NCI-H748 (cell line): Measurements from ENCODE around the gene EGFL7.

Experiments
- DNase-seq: peaks from one replicate; lab custom pipeline; 2025; ENCODE audit not compliant: unreplicated experiment; lab: John Stamatoyannopoulos, UW

EGFL7 gene

DNA sequence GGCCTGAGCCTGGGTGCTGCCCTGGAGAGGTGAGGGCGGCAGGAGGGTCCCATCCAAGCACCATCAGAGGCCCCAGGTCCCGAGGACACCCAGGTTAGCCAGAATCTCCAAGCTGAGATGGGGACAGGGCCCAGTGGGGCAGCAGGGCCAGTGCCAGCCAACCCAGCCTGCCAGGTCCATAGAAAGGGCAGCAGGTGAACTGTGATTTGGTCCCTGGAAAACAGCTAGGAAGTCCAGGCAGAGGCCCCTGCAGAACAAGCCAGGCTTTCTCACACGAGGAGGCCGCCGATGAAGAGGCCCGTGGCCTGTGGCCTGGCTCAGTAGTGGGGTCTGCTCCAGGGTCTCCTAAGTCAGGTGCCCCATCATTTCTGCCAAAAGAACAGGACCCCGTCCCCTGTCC lies 22.5 kb downstream of the EGFL7 start:
- no peak for DNase-seq

DNA sequence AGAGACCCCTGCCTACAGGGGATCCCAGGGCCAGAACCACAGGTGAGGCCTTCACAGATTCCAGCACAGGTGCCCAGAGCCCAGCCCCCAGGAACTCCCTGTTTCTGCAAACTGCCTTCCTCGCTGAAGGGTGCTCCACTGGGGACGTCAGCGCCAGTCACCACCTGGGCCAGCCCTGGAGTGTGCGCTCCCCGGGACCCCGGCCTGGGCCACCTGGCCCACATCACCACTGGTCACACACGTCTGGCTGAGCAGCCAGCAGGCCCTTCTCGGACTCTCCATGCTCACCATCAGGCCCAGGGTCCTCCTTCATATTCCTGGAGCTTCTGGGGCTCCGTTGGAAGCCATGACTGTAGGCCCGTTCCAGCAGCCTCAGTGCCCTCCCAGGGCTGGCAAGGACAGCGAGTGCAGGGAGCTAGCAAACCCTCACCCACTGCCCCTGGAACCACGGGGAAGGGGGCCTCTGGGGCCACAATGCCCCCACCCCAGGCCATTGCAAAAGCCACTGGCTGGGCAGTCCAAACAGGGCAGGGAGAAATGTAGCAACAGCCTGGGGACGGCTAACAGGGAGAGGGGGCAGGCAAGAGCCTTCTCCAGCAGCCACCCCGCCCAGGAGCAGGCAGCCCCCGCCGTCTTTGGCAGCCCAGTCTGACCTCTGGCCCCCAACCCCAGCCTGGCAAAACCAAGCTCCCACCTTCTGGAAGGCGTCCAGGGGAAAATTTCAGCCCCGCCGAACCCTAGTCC lies 23.2 kb downstream of the EGFL7 start:
- no peak for DNase-seq

DNA sequence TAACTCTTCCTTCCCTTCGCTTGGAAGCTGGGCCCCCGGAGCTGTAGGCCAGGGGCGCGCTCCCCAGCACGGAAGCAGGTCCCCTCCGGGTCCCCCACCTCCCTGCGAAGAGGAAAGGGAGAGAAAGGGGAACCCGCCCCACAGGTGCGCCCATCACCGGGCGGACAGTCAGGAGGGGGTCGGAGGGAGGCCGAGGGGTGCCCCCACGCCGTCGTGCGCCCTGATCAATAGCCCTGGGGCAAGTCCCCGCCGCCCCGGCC lies 23.7 kb downstream of the EGFL7 start:
- no peak for DNase-seq

DNA sequence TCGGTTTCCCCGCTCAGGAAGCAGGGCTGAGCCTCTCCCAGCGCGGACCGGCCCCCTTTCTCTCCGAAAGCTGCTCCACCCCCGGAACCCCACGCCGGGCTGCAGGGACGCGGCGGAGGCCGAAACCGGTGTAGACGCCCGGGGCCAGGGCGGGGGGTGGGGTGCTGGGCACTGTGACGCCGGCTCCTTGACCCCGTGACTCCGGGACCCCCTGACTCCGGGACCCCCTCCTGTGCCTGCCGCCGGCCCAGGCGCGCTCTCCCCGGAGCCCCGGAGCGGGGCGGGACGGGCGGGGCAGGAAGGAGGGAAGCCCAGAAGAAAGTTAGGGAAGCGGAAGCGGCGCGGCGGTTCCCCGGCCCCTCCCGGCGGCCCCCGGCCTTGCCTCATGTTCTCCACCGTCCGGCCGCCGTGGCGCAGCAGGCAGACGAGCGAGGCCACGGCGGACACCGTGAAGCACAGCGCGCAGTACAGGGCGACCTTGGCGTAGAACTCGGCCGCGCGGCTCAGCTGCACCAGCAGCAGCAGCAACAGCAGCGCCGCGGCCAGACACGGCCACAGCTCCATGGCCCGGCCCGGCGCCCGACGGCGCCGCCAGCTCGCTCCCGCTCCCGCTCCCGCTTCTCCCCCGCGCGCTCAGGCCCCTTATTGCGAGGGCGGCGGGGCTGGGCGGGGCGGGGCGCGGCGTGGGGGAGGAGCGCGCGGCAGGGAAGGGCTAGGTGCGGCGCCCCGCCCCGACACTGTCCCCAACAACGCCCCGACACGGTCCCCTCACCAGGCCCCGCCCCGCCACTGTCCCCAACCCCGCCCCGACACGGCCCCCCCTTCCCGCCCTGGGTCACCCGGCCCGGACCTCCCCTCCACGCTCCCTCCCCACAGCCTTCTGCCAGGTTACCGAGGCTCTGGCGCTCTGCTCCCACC lies 24.3 kb downstream of the EGFL7 start, which contains the start of gene AGPAT2:
TSS of gene AGPAT2 (minus strand) at position 664 of the 918 bp plus-strand sequence. CDS start at position 564, 100 bp downstream.
- peak; percentile 75 for DNase-seq

DNA sequence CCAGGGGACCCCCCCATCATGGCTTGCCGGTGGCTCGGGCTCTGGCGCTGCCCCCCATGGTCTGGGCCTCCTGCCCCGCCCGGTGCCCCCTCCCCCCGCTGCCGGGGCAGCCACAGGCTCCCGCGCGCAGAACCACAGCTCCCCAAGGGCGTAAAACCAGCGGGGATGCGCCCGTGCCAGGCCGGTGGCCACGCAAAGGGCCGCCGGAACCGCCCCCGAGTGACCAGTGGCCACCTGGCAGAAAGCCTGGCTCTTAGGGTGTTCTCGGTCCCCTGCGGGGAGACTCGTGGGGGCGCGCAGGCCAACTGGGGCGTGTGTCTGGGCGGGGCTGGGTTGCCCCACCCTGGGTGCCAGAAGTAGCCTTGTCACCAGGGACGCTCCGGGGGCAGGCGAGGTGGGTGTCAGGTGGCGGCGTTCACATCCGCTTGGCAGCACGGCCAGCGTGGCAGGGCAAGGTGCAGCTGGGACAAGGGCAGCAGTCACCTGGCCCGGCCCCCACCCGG lies 25.1 kb downstream of the EGFL7 start:
- DNase-seq: peak; percentile 58

DNA sequence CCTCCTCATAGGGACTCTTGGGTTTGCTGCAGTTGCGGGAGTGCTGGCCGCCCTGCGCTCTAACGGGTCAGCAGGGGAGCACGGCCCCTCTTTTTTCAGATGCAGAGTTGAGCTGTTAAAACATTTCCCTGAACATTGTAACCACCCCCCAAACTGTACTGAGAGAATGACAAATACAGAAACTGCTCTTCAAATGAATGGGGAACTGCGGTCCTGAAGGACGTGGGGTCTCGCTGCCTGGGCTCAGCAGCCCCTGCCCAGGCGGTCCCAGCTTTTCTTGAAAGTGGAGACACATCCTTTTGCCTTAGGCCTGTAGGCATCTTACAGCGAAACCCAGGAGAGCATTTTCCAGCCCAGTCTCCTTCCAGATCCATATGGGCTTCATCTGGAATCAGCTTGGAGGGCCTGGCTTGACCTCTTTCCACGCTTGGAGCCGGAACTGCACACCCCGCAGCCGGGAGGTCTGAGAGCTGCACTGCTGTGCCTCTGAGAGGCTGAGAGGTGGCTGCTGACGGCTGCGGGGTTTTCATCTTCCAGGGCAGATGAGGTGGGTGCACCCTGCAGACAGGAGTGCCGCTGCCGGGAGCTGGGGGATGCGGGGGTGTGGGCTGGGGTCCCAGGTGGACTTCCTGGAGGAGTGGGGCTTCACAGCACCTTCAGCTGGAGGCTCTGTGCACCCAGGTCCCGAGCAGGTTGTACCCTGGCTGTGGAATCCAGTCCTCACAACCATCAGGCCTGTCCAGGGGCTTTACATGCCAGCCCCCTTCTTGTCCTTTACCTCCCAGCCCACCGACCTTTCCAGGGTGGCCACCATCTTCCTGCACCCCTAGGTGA lies 25.8 kb downstream of the EGFL7 start:
- no peak for DNase-seq

DNA sequence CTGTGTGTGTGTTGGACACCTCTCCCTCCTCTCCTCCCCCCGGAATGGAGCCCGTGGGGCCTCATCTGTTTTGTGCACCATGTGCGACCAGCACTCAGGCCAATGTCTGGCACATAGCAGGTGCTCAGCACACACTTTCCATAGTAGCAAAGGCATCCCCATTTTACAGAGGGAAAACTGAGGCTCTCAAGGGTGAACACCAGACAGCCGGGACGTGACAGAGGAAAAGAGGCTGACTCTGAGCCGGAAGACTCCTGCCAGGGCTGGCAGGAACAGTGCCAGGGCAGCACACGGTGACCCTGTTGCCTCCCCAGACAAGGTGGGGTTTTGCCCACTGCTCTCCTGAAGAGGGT lies 26.4 kb downstream of the EGFL7 start:
- no peak for DNase-seq

DNA sequence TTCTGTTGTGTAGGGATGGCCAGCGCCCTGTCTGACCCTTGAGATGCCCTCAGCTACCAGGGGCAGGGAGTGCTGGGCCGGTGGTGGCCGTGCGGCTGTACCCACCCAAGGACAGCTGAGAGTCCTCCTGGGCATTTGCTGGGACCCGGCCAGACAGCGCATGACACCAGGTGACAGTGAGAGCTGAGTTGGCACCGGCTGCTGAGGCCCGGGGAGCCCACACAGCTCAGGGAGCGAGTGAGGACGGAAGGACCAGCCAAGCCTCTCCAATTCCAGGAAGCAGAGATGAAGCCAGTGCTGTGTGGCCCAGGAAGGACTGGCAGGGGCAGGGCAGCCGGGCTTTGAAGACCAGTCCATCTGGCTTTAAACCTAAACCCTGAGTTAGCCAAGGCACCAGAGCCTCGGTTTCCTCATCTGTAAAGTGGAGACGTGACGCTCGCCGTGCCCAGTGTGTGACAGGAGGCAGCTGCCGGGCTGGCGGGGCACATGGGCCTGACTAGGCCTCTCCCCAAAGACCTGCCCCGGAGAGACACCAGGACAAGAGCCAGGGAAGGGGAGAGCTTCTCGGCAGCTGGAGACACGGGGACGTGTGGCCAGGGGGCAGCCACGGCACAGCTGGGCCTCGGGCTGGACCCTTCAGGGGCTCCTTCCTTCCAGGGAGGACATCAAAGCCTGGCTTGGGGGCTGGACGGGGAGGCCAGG lies 27.5 kb downstream of the EGFL7 start:
- no peak for DNase-seq

DNA sequence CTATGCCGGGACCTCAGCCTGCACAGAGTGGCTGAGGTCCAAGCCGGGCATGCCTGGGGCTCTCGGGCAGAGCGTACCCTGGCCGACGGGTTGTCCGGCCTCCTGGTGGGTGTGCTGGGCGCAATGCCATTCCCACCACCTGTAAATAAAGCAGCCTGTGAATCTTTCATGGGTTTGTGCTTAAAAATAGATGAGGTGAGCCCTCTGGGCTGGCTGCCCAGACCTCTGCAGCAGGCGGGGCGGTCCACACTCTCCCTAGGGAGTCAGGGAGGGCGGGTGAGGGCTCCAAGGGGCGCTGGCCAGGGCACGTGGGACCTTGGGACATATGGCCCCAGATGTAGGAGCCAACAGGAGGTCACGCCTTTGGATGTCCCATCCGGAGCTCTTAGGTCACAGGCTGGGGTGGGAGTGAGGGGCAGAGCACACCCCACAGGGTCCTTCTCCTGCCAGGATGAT lies 28.1 kb downstream of the EGFL7 start:
- DNase-seq: no peak

DNA sequence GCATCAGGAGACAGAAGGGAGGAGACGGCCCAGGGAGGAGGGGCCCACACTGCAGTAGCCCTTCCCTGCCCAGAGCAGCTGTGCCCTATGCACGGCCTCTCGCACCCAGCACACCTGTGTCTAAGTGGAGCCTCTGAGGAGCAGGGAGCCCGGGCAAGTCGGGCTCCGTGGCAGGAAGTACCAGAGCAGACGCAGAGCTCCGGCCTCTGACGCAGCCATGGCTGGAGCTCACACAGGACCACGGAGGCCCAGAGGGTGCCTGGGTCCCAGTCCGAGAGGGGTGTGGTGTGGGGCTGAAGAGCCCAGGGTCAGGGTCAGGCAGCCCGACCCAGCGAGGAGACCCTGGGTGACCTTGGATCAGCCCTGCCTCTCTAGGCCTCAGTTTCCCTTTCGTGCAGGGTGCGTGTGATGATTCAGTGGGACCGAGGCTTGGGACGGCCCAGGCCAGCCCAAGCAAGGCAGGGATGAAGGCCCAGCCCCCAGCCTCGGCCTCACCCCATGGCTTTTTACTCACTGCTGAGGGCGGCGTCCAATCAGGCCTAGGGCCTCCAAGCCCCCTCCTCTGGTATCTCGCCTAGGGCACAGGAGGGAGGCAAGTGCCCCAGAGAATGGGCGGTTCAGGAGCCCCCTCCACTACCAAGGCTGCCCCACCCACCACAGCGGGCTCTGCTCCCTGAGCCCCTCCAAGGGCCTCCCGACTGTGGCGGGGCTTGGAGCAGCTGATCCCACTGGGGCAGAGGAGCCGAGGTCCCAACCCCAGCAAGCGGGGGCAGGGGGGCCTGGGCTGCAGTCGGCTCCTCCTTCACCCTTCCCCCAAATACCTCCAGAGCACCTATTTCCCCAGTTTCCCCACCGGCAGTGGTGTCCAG lies 28.8 kb downstream of the EGFL7 start:
- no peak for DNase-seq

DNA sequence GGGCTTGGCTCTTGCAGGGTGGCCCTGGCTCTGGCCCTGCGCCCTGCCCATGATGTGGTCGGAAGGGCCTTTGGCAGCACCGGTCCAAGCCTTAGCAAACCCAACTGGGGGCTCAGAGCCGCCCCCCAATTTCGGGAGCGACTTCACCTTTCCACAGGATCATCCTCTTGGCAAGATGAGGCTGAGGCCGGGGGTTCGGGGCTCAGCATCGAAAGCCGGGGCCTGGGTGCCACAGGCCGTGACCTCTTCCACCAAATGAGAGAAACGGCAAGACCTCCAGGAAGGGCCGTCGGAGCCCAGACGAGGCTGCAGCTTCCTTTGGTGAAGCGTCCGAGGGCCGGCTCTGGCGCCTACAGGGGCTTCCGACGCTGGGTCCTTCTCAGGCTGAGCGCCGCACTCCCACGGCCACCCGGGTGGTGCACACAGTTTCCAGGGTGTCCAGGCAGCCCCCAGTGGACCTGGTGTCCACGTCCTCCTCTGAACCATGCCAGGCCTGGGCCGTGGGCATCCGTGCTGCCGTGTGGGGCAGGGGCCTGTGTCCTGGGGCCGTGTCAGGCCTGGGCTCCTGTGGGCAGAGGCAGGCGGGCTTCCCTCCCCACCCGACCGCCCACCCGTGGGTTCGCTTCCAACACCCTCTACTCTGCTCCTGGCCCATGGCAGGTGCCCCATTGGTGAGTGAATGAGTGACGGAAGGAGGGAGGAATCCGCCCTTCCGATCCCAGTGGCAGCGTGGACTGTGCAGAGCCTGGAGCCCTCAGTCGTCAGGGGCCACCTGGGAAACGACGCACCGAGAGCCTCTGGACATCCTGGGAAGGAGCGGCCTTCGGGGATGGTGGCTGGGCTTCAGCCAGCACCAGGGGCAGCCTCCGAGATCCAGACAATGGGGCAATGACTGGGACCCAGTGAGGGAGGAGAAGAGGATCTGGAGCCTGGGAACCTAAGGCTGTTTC lies 29.7 kb downstream of the EGFL7 start:
- DNase-seq: no peak

DNA sequence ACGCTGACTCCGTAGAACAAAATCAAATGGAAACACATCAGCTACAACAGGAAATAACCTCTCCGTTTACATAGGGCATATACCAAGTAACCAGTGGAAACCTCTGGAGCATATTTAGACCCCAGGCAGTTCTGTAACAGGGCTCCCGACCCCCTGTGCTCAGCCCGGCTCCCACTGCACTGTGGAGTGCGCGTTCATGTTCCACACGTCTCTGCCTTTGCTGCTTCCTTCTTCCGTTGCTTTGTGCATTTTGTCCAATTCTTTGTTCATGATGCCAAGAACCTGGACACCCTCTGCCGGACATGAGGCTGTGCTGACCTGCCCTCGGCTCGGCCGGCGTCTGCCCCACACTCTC lies 30.4 kb downstream of the EGFL7 start:
- DNase-seq: no peak

DNA sequence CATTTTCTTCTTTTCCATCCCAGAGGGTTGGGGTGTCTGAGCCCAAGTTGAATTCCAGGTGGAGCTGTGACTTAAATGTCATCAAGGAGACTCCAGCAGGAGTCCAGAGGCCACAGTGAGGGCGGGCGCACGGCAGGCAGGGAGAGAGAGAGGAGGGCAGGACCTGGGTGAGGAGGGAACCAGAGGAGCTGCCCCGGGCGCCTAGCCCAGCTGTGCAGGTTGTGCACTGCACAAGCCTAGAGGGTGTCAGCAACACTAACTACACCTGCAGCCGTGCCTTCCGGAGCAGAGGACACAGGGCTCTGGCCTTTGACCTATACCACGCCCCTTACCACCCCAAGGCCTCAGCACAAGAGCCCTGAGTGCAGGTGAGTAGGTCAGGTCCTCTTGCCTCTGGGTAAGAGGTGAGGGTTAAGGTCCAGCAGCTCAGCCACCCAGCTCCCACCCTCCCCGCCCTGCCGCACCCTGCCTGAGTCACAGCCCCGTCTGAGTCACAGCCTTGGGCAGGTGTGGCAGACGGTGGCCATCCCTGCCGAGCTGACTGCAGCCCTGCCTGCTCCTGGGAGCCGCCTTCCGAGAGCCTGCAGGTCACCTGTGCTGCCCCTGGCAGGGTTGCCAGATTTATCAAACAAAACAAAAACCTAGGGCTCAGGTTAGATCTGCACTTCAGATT lies 30.9 kb downstream of the EGFL7 start:
- DNase-seq: no peak

DNA sequence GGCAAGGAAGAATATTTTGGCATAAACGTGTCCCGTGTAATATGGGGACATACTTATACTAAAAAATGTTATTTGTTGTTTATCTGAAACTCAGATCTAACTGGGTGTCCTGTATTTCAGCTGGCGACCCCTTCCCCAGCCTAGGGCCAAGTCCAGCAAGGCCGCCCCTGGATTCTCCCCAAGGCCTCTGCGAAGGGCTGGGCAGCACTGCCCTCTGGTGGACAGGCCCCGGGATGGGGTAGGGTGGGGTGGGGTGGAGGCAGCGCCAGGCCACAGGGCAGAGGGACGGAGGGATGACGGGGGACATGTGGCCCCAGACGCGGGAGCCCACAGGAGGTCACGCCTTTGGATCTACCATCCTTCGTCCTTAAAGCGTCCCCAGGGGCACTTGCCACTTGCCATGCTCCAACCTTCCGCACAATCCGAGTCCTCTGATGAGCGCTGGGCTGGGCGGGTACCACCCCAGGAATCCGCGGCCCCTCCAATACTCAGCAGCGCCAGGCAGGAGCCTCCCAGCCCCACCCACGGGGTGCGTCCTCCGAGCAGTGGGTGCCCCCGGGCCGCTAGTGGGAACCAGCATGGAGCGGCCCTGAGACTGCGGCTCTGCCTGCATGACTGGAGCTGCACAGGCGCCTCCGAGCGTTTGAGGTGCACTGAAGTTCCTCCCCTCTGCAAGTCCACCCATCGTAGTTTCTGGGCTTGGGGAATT lies 31.6 kb downstream of the EGFL7 start:
- DNase-seq: peak; percentile 56

DNA sequence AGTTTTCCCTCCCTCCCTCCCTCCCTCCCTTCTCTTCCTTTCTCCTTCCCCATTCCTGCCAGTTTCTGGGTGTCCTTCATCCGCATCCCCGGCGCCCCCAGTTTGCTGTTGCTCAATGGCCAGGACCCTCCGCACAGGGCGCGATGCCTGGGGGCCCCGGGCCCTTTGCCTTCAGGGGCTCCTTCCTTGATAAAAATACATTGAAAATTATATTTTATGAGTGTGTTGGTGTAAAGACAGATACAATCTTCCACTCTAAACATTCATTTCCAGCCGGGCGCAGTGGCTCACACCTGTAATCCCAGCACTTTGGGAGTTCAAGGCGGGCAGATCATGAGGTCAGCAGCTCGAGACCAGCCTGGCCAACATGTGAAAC lies 32.1 kb downstream of the EGFL7 start:
- no peak for DNase-seq

DNA sequence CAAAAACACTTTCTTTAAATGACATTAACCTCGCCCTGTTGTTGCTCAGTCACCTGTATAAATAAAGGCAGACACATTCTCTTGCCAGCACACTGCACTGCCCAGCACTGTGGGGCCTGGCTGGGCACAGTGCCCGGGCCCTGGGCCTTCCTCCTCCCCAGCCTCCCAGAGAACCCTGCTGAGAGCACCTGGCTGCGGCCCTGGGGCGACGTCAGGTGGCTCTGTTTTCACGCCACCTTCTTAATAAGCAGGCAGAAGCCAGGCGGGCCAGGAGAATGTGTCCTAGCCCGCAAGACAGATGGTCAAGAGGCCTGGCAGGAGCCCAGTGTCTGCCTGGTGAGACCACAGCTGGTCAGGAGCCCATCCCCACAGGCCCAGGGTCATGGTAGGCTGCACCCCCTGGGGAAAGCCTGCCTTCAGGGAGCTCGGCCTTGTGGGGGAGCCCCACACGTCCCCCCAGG lies 32.7 kb downstream of the EGFL7 start:
- peak; percentile 88 for DNase-seq

DNA sequence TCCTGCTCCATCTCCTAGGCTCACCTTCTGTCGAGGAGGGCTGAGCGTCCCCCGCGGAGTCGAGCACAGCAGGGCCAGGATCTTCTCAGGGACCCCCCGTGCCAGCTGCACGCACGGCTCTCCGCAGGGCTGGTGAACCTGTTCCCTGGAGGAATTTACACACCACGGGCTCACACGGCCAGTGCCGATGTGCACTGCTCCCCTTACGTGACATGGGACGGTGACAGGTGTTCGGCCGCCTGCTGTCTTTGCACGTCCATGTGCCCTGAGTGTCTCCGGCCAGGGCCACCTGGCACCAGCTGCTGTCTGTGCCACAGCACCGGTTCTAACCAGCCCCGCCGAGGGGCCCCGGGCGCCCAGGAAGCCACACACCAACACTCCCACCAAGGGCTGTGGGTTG lies 33.2 kb downstream of the EGFL7 start:
- DNase-seq: peak; percentile 37

DNA sequence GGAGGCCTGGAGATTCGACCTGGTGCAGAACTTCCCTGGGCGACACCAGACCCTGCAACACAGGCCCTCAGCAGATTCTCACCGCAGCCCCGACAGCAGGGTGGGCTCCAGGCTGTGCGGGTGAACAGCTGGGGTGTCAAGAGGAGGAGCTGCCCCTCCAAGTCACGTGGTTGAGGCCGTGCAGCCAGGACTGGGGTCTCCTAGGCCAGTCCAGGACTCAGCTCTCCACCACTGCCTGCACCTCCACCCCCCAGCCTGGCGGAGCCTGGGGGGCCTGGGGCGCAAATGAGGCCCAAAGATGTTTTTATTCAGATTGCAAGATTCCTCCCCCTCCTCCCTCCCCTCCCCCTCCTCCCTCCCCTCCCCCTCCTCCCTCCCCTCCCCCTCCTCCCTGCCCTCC lies 33.8 kb downstream of the EGFL7 start:
- DNase-seq: no peak
